Hematopoietic multipotent progenitor cell treated with erythropoietin and hydrocortisone succinate and interleukin-3 and kit ligand, for 8 days (in vitro differentiated cells): ENCODE results near the gene SLC25A21.
"Not testable (repeated sequence)": the region's sequence is repeated elsewhere in the genome, so short reads cannot be mapped to it uniquely, and the experiment has no call there.

ENCODE experiments used
- DNase-seq: peaks from one replicate; pipeline ENCODE4 v3.0.0-alpha.2; 2015

SLC25A21 gene

GRCh38 chr14:37083599-37083998 lies 88.8 kb downstream of the SLC25A21 start:
- no peak for DNase-seq

GRCh38 chr14:37082449-37082848 lies 90.0 kb downstream of the SLC25A21 start:
- DNase-seq = no peak

- DNase-seq = no peak
These were observed 90.5 kb downstream of the SLC25A21 start for GRCh38 chr14:37081856-37082255.

- no peak for DNase-seq
These were observed 91.2 kb downstream of the SLC25A21 start for GRCh38 chr14:37081218-37081617.

GRCh38 chr14:37078131-37078530 lies 94.3 kb downstream of the SLC25A21 start:
- DNase-seq = no peak

- DNase-seq = not testable (repeated sequence)
These were observed 98.1 kb downstream of the SLC25A21 start for GRCh38 chr14:37074320-37074719.

GRCh38 chr14:37063467-37064240 lies 108.8 kb downstream of the SLC25A21 start:
- no peak for DNase-seq

- DNase-seq = no peak
These were observed 110.1 kb downstream of the SLC25A21 start for GRCh38 chr14:37062191-37062803.

- no peak for DNase-seq
These were observed 110.7 kb downstream of the SLC25A21 start for GRCh38 chr14:37061697-37062096.

GRCh38 chr14:37060496-37061260 lies 111.7 kb downstream of the SLC25A21 start:
- DNase-seq = no peak

GRCh38 chr14:37057776-37058175 lies 114.6 kb downstream of the SLC25A21 start:
- no peak for DNase-seq

GRCh38 chr14:37056473-37056872 lies 115.9 kb downstream of the SLC25A21 start:
- DNase-seq = no peak

- DNase-seq = no peak
These were observed 117.5 kb downstream of the SLC25A21 start for GRCh38 chr14:37054869-37055268.

GRCh38 chr14:37054144-37054543 lies 118.3 kb downstream of the SLC25A21 start:
- no peak for DNase-seq

GRCh38 chr14:37051680-37052079 lies 120.7 kb downstream of the SLC25A21 start:
- no peak for DNase-seq

GRCh38 chr14:37051153-37051552 lies 121.3 kb downstream of the SLC25A21 start:
- DNase-seq = no peak

- no peak for DNase-seq
These were observed 123.7 kb downstream of the SLC25A21 start for GRCh38 chr14:37048666-37049071.

GRCh38 chr14:37047996-37048395 lies 124.4 kb downstream of the SLC25A21 start:
- DNase-seq = no peak

- no peak for DNase-seq
These were observed 125.2 kb downstream of the SLC25A21 start for GRCh38 chr14:37047226-37047625.

- DNase-seq = no peak
These were observed 125.6 kb downstream of the SLC25A21 start for GRCh38 chr14:37046815-37047214.

GRCh38 chr14:37045340-37046061 lies 126.9 kb downstream of the SLC25A21 start:
- no peak for DNase-seq

GRCh38 chr14:37037636-37038387 lies 134.6 kb downstream of the SLC25A21 start:
- no peak for DNase-seq
